Loucy (cell line): ENCODE data around the gene RXRA.

ENCODE experiments used
- H2AFZ ChIP-seq: fragments of 200-600 bp; sonication (generic); 2 replicates; pipeline ENCODE4 v1.6.0; 2016; ENCODE audit warnings: antibody characterized with exemption, mild to moderate bottlenecking, low read length, moderate library complexity
- H3F3A ChIP-seq: fragments of 200-600 bp; 2 replicates; pipeline ENCODE4 v1.6.0; 2016; ENCODE audit warnings: antibody characterized with exemption, low read depth, mild to moderate bottlenecking
- H3K27me3 ChIP-seq: fragments of 200-600 bp; sonication (generic); 2 replicates; pipeline ENCODE4 v1.6.1; 2014; ENCODE audit warnings: low read length, mild to moderate bottlenecking; ENCODE audit not compliant: insufficient read depth, poor library complexity, severe bottlenecking
- H3K36me3 ChIP-seq: fragments of 200-600 bp; sonication (generic); 2 replicates; pipeline ENCODE4 v1.6.1; 2016; ENCODE audit warnings: low read length; ENCODE audit not compliant: insufficient read depth
- H3K4me1 ChIP-seq: fragments of 200-600 bp; sonication (generic); 2 replicates; pipeline ENCODE4 v1.5.1; 2014; ENCODE audit warnings: low read length, mild to moderate bottlenecking; ENCODE audit not compliant: insufficient read depth, poor library complexity, severe bottlenecking
- H3K4me2 ChIP-seq: fragments of 200-600 bp; sonication (generic); 2 replicates; pipeline ENCODE4 v1.6.0; 2014; ENCODE audit warnings: antibody characterized with exemption, low read length, low read depth, mild to moderate bottlenecking; ENCODE audit not compliant: poor library complexity, severe bottlenecking
- H3K4me3 ChIP-seq: fragments of 200-600 bp; sonication (generic); 2 replicates; pipeline ENCODE4 v1.5.1; 2014; ENCODE audit warnings: low read length, mild to moderate bottlenecking, mixed read lengths; ENCODE audit not compliant: poor library complexity, severe bottlenecking
- H3K79me2 ChIP-seq: fragments of 200-600 bp; sonication (generic); 2 replicates; pipeline ENCODE4 v1.6.1; 2014; ENCODE audit warnings: low read length; ENCODE audit not compliant: insufficient read depth
- H3K9ac ChIP-seq: fragments of 200-600 bp; sonication (generic); 2 replicates; pipeline ENCODE4 v1.6.0; 2014; ENCODE audit warnings: mild to moderate bottlenecking, low read depth, low read length, moderate library complexity; ENCODE audit not compliant: poor library complexity, severe bottlenecking
- H3K9me2 ChIP-seq: fragments of 200-600 bp; sonication (generic); replicated peaks from 2 replicates; pipeline ENCODE4 v1.6.1; 2016; ENCODE audit warnings: low read depth, low read length, mixed read lengths
- H3K9me3 ChIP-seq: fragments of 200-600 bp; sonication (generic); 2 replicates; pipeline ENCODE4 v1.6.1; 2014; ENCODE audit warnings: mild to moderate bottlenecking, antibody characterized with exemption, low read length, low read depth; ENCODE audit not compliant: insufficient read depth
- H4K20me1 ChIP-seq: fragments of 200-600 bp; sonication (generic); 2 replicates; pipeline ENCODE4 v1.6.0; 2014; ENCODE audit warnings: antibody characterized with exemption, low read length, mild to moderate bottlenecking; ENCODE audit not compliant: insufficient read depth, poor library complexity, severe bottlenecking
- EZH2phosphoT487 ChIP-seq: fragments of 200-600 bp; IDR thresholded peaks from 2 replicates; pipeline ENCODE4 v1.6.1; 2018; ENCODE audit warnings: antibody characterized with exemption, mild to moderate bottlenecking, moderate library complexity, borderline replicate concordance
- TF ChIP-seq, protein P1 (sequence below): fragments of 200-600 bp; sonication (generic); conservative IDR thresholded peaks from 2 replicates; pipeline ENCODE4 v1.5.1; 2014; ENCODE audit warnings: mild to moderate bottlenecking, antibody characterized with exemption, low read length

RXRA gene

DNA sequence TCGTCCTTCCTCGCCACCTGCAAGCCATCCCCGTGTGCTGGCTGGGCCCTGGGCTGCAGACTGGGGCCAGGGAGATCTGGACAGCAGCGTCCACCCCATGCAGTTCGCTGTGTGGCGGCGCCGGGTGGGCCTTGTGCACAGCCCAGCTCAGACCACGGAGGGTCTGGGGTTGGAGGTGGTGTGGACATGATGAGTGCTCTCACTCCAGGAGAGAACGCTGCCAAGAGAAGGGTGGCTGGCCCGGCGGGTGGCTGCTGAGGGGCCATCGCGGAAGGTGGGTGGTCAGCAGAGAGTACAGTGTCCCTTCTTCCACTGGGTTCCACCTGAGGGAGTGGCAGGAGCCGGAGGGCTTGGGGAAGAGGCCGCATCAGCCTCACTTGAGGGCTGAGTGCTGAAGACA is 44.4 kb downstream of the RXRA start:
- H3K4me3 ChIP-seq, result no peak overlapping the region
- no peak for TF ChIP-seq EZH2phosphoT487
- TF ChIP-seq, protein P1, sequence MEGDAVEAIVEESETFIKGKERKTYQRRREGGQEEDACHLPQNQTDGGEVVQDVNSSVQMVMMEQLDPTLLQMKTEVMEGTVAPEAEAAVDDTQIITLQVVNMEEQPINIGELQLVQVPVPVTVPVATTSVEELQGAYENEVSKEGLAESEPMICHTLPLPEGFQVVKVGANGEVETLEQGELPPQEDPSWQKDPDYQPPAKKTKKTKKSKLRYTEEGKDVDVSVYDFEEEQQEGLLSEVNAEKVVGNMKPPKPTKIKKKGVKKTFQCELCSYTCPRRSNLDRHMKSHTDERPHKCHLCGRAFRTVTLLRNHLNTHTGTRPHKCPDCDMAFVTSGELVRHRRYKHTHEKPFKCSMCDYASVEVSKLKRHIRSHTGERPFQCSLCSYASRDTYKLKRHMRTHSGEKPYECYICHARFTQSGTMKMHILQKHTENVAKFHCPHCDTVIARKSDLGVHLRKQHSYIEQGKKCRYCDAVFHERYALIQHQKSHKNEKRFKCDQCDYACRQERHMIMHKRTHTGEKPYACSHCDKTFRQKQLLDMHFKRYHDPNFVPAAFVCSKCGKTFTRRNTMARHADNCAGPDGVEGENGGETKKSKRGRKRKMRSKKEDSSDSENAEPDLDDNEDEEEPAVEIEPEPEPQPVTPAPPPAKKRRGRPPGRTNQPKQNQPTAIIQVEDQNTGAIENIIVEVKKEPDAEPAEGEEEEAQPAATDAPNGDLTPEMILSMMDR, result no peak
- no peak overlapping the region for H3K9ac ChIP-seq
- H3K79me2 ChIP-seq, result peaks cover 89% of the 10 kb centered on the region; the same call in 1 of the 2 replicates
- no peak overlapping the region for H2AFZ ChIP-seq
- H4K20me1 ChIP-seq, result no peaks in the 10 kb centered on the region
- H3K4me2 ChIP-seq, result no peak overlapping the region
- no peaks in the 10 kb centered on the region for H3K9me3 ChIP-seq
- H3F3A ChIP-seq, result no peaks in the 10 kb centered on the region
- H3K9me2 ChIP-seq, result no peaks in the 10 kb centered on the region
- H3K36me3 ChIP-seq, result no peaks in the 10 kb centered on the region
- H3K4me1 ChIP-seq, result peaks cover 25% of the 10 kb centered on the region
- no peaks in the 10 kb centered on the region for H3K27me3 ChIP-seq

DNA sequence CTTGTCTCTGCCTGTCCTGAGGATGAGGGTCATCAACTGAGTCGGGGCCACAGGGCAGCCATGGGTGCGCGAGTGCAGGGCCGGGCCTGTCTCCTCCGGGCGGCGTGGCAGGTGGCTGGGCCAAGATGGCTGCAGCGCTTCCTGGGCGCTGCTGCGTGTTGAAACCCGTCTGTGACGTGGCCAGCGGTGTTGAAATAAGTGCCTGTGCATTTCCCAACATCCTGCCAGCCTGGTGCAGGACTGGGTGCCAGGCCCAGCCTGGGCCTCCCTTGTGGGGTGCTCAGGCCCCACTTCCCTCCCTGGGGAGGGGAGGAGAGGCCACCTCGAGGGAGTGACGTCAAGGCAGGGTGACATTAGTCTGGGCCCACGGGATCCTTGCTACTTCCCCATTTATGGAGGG is 45.5 kb downstream of the RXRA start:
- peaks cover 22% of the 10 kb centered on the region for H3K4me1 ChIP-seq
- H3K9me2 ChIP-seq, result no peaks in the 10 kb centered on the region

GRCh38 chr9:134372581-134373267 is 46.5 kb downstream of the RXRA start:
- no peaks in the 10 kb centered on the region for H3K36me3 ChIP-seq
- peaks cover 89% of the 10 kb centered on the region; the same call in 1 of the 2 replicates for H3K79me2 ChIP-seq
- TF ChIP-seq, protein P1, result no peak
- TF ChIP-seq EZH2phosphoT487, result no peak
- no peaks in the 10 kb centered on the region for H3K27me3 ChIP-seq
- no peaks in the 10 kb centered on the region for H3K9me3 ChIP-seq
- H3F3A ChIP-seq, result no peaks in the 10 kb centered on the region
- H2AFZ ChIP-seq, result no peak overlapping the region
- no peaks in the 10 kb centered on the region for H4K20me1 ChIP-seq
- no peak overlapping the region for H3K4me2 ChIP-seq
- H3K4me1 ChIP-seq, result peaks cover 23% of the 10 kb centered on the region
- H3K9me2 ChIP-seq, result no peaks in the 10 kb centered on the region
- no peak overlapping the region for H3K4me3 ChIP-seq
- H3K9ac ChIP-seq, result no peak overlapping the region

More for the DNA sequence above, 45.5 kb downstream of the RXRA start:
- Histone ChIP-seq H3K79me2 (peaks cover 86% of the 10 kb centered on the region; the same call in 1 of the 2 replicates), H4K20me1 (no peaks in the 10 kb centered on the region), H3K27me3 (no peaks in the 10 kb centered on the region), H3K9ac (no peak overlapping the region), H3F3A (no peaks in the 10 kb centered on the region), H3K4me3 (no peak overlapping the region), H3K4me2 (no peak overlapping the region), H3K9me3 (no peaks in the 10 kb centered on the region), H3K36me3 (no peaks in the 10 kb centered on the region), H2AFZ (no peak overlapping the region)
- no peak for TF ChIP-seq EZH2phosphoT487
- TF ChIP-seq, protein P1, result no peak
